Activated B cell treated with CpG ODN at 0.5 μM for 24 hours (primary cell): ENCODE measurements around the gene ADAMTS14. TPM values are rescaled to one million over a fixed set of nuclear protein-coding genes. Genes with fewer than 3 reads are reported as not detected.

Experiments used
- ATAC-seq: fragments of 200-7000 bp; cut with Tn5 transposase; one replicate; pipeline ENCODE4 v1.10.0; 2021; ENCODE audit warnings: low read depth, mild to moderate bottlenecking, moderate library complexity
- CTCF ChIA-PET: fragments of 350-600 bp; sonication (Branson Sonifier 250); formaldehyde crosslinking; loops from one replicate; lab custom pipeline; 2021; ENCODE audit warnings: antibody characterized with exemption; lab: Charles Lee
- POLR2A ChIA-PET: fragments of 350-600 bp; sonication (Branson Sonifier 250); formaldehyde crosslinking; loops from one replicate; lab custom pipeline; 2021; ENCODE audit warnings: antibody characterized with exemption; lab: Charles Lee
- DNase-seq: peaks from one replicate; pipeline ENCODE4 v3.0.0; 2022
- H3K27ac Mint-ChIP-seq: one replicate; pipeline ENCODE4 v1.8.0; 2020; ENCODE audit warnings: mixed read lengths
- H3K27me3 Mint-ChIP-seq: one replicate; pipeline ENCODE4 v1.8.0; 2021; ENCODE audit warnings: mixed read lengths
- H3K36me3 Mint-ChIP-seq: one replicate; pipeline ENCODE4 v1.8.0; 2021; ENCODE audit warnings: low read depth, mixed read lengths
- H3K4me1 Mint-ChIP-seq: one replicate; pipeline ENCODE4 v1.8.0; 2021; ENCODE audit warnings: mixed read lengths
- H3K4me3 Mint-ChIP-seq: one replicate; pipeline ENCODE4 v1.8.0; 2020; ENCODE audit warnings: mild to moderate bottlenecking, mixed read lengths
- H3K9me3 Mint-ChIP-seq: one replicate; pipeline ENCODE4 v1.8.0; 2020; ENCODE audit warnings: mixed read lengths
- CTCF ChIP-seq: fragments of 200-600 bp; IDR thresholded peaks from one replicate; pipeline ENCODE4 v1.8.0; 2022; ENCODE audit warnings: antibody characterized with exemption, mild to moderate bottlenecking
- intact Hi-C: fragments of 100-400 bp; cut with micrococcal nuclease; formaldehyde crosslinking; loops from one replicate; pipeline ENCODE4 v1.15.1; 2024
- total RNA-seq: library from RNA; stranded (reverse); gene quantifications from 2 replicates; pipeline ENCODE4 v1.2.3, GENCODE V29; 2022

Gene ADAMTS14
- total RNA-seq, 1 donor from 2014 or later: 0.04 TPM

GRCh38 chr10:70785190-70785589 is 112.9 kb downstream of the ADAMTS14 start, which contains the start of gene TBATA:
Gene TBATA, minus strand, starts transcription at chr10:70785377. Its CDS starts 1,998 bp downstream, at chr10:70783379.
- Mint-ChIP-seq H3K27ac (no peak within 1 kb of the TSS), H3K27me3 (peaks cover 11% of the 10 kb centered on the region), H3K4me3 (no peak within 1 kb of the TSS), H3K9me3 (no peaks in the 10 kb centered on the region), H3K4me1 (no peaks in the 10 kb centered on the region), H3K36me3 (no peaks in the 10 kb centered on the region)
- TF ChIP-seq CTCF: no peak
- no peak for DNase-seq
- no peak for ATAC-seq
- intact Hi-C loops: no loop called here
- ChIA-PET CTCF (no interaction called here), POLR2A (no interaction called here)

- H3K4me3 Mint-ChIP-seq: no peak overlapping the region
- POLR2A ChIA-PET: no interaction called here
- no peaks in the 10 kb centered on the region for H3K9me3 Mint-ChIP-seq
- no peak for ATAC-seq
- no peak overlapping the region for H3K27ac Mint-ChIP-seq
- CTCF ChIA-PET: no interaction called here
- peaks cover 18% of the 10 kb centered on the region for H3K27me3 Mint-ChIP-seq
- TF ChIP-seq CTCF: no peak
- no peaks in the 10 kb centered on the region for H3K4me1 Mint-ChIP-seq
- no peak for DNase-seq
- intact Hi-C loops: no loop called here
- H3K36me3 Mint-ChIP-seq: no peaks in the 10 kb centered on the region
Observed at GRCh38 chr10:70786799-70787415, 114.6 kb downstream of the ADAMTS14 start.

GRCh38 chr10:70791386-70792039 is 119.2 kb downstream of the ADAMTS14 start:
- Mint-ChIP-seq H3K36me3 (no peaks in the 10 kb centered on the region), H3K27ac (no peak overlapping the region), H3K4me1 (no peaks in the 10 kb centered on the region), H3K27me3 (peaks cover 33% of the 10 kb centered on the region), H3K4me3 (no peak overlapping the region), H3K9me3 (no peaks in the 10 kb centered on the region)
- DNase-seq (no peak), ATAC-seq (no peak)
- intact Hi-C loops: no loop called here
- ChIA-PET CTCF (no interaction called here), POLR2A (no interaction called here)
- TF ChIP-seq CTCF: no peak

GRCh38 chr10:70795613-70796012 is 123.3 kb downstream of the ADAMTS14 start:
- H3K4me1 Mint-ChIP-seq: no peaks in the 10 kb centered on the region
- no peak for ATAC-seq
- peaks cover 50% of the 10 kb centered on the region for H3K27me3 Mint-ChIP-seq

More at GRCh38 chr10:70795613-70796012, 123.3 kb downstream of the ADAMTS14 start:
- DNase-seq: no peak
- Mint-ChIP-seq H3K36me3 (no peaks in the 10 kb centered on the region), H3K4me3 (no peak overlapping the region), H3K9me3 (no peaks in the 10 kb centered on the region), H3K27ac (no peak overlapping the region)
- ChIA-PET CTCF (no interaction called here), POLR2A (no interaction called here)
- no peak for TF ChIP-seq CTCF
- intact Hi-C loops: no loop called here
